Stimulated activated CD4-positive, alpha-beta T cell treated with anti-CD3 and anti-CD28 coated beads, TNF-alpha, amount 100 ng/mL, for 48 hours (primary cell): ENCODE measurements around the gene SKI.

Experiments used
- DNase-seq, 3 donors: peaks; one replicate each; pipeline ENCODE4 v3.0.0-alpha.2; 2020; ENCODE audit warnings: low read depth in 3 of 3

SKI gene

GRCh38 chr1:2306151-2306978 lies 78.2 kb downstream of the SKI start:
- DNase-seq = no peak

GRCh38 chr1:2307064-2307605 lies 79.0 kb downstream of the SKI start:
- DNase-seq = no peak

- no peak for DNase-seq
Measured at GRCh38 chr1:2307972-2308371, 79.9 kb downstream of the SKI start.

GRCh38 chr1:2308844-2309243 lies 80.7 kb downstream of the SKI start:
- DNase-seq = no peak

GRCh38 chr1:2310332-2311183 lies 82.4 kb downstream of the SKI start:
- DNase-seq = no peak

GRCh38 chr1:2311184-2312032 lies 83.3 kb downstream of the SKI start:
- peak; percentile 38 to 52 (median 38) for DNase-seq

GRCh38 chr1:2312160-2312514 lies 84.0 kb downstream of the SKI start:
- DNase-seq = no peak

GRCh38 chr1:2312515-2313301 lies 84.6 kb downstream of the SKI start:
- DNase-seq = no peak

GRCh38 chr1:2313651-2314261 lies 85.6 kb downstream of the SKI start:
- no peak for DNase-seq

- DNase-seq = no peak
Measured at GRCh38 chr1:2314273-2314802, 86.2 kb downstream of the SKI start.

- DNase-seq = no peak
Measured at GRCh38 chr1:2314803-2315673, 86.9 kb downstream of the SKI start.

- DNase-seq = no peak
Measured at GRCh38 chr1:2315674-2316450, 87.7 kb downstream of the SKI start.

- no peak for DNase-seq
Measured at GRCh38 chr1:2316451-2316961, 88.4 kb downstream of the SKI start.

GRCh38 chr1:2317230-2318065 lies 89.3 kb downstream of the SKI start:
- DNase-seq = no peak

GRCh38 chr1:2318314-2319278 lies 90.5 kb downstream of the SKI start:
- DNase-seq = no peak

GRCh38 chr1:2319291-2319690 lies 91.2 kb downstream of the SKI start:
- DNase-seq = no peak
